Tibial nerve (tissue), 4 donors: ENCODE data around the gene ZNF853. TPM values are rescaled to one million over a fixed set of nuclear protein-coding genes. Genes with fewer than 3 reads are reported as not detected.

Source experiments
- DNase-seq, 2 donors: peaks; one replicate each; pipeline ENCODE4 v3.0.0-alpha.2; 2019; ENCODE audit warnings: low spot score in 2 of 2
- H3K27ac ChIP-seq, 4 donors: fragments of 200-600 bp; sonication (generic) in 3 of 4; one replicate each; pipeline ENCODE4 v1.5.1; 2017 to 2019; ENCODE audit warnings: mild to moderate bottlenecking in 1 of 4
- H3K27me3 ChIP-seq, 2 donors: fragments of 200-600 bp; sonication (generic) in 1 of 2; one replicate each; pipeline versions ENCODE4 v1.5.1 to v1.6.0; 2017 to 2019
- H3K36me3 ChIP-seq, 3 donors: fragments of 200-600 bp; sonication (generic); one replicate each; pipeline ENCODE4 v1.5.1; 2018 to 2019
- H3K4me1 ChIP-seq, 4 donors: fragments of 200-600 bp; sonication (generic) in 3 of 4; one replicate each; pipeline ENCODE4 v1.5.1; 2017 to 2019
- H3K4me3 ChIP-seq, 4 donors: fragments of 200-600 bp; sonication (generic) in 3 of 4; one replicate each; pipeline ENCODE4 v1.5.1; 2017 to 2019; ENCODE audit warnings: mild to moderate bottlenecking in 1 of 4, moderate library complexity in 1 of 4
- H3K9me3 ChIP-seq, 4 donors: fragments of 200-600 bp; sonication (generic) in 3 of 4; one replicate each; pipeline ENCODE4 v1.5.1; 2017 to 2019
- CTCF ChIP-seq, 5 experiments: fragments of 200-600 bp in 3 of 5; fragments of 450-650 bp in 2 of 5; sonication (generic) in 3 of 5; IDR thresholded peaks; one replicate each; pipeline ENCODE4 v1.5.1; 2016 to 2019; ENCODE audit warnings: antibody characterized with exemption in 5 of 5, mild to moderate bottlenecking in 3 of 5, moderate library complexity in 2 of 5
- EP300 ChIP-seq, 2 donors: sonication (generic); formaldehyde crosslinking; IDR thresholded peaks; one replicate each; pipeline ENCODE4 v1.6.1; 2017; ENCODE audit warnings: antibody characterized with exemption in 2 of 2, mild to moderate bottlenecking in 1 of 2
- POLR2A ChIP-seq, 2 donors: fragments of 450-650 bp; IDR thresholded peaks; one replicate each; pipeline ENCODE4 v1.6.1; 2017; ENCODE audit warnings: antibody characterized with exemption in 2 of 2, mild to moderate bottlenecking in 2 of 2, moderate library complexity in 2 of 2
- WGBS, 2 donors: methylation state at CpG; one replicate each; pipeline ENCODE4 v1.1.5; 2018; 5-methylcytosine and 5-hydroxymethylcytosine counted together
- total RNA-seq, 4 donors: library from RNA; depleted of rRNA; stranded (reverse); fragments of >200 nt; gene quantifications; one replicate each; pipeline ENCODE4 v1.1.0, GENCODE V29; 2016

The ZNF853 gene
- total RNA-seq, 4 donors from 2014 or later = 8.2 to 18.2 (median 12.7) TPM

- 89 to 93% methylated on average over 36 of the region's 36 CpGs for WGBS, 2 donors
- Histone ChIP-seq H3K36me3 (peaks cover 0 to 79% (median under 1%) of the 10 kb centered on the region in 3 donors), H3K9me3 (no peaks in the 10 kb centered on the region), H3K27ac (no peak overlapping the region), H3K4me1 (no peaks in the 10 kb centered on the region), H3K27me3 (no peaks in the 10 kb centered on the region), H3K4me3 (no peak overlapping the region)
- TF ChIP-seq CTCF (IDR thresholded peaks at IDR 0.05) (no peak), EP300 (IDR thresholded peaks at IDR 0.05) (no peak)
- no peak for DNase-seq
Measured at GRCh38 chr7:6606866-6607583, 8.4 kb upstream of the ZNF853 start.

GRCh38 chr7:6607651-6608051, 7.8 kb upstream of the ZNF853 start:
- no peak for DNase-seq
- Histone ChIP-seq H3K9me3 (no peaks in the 10 kb centered on the region), H3K27ac (no peak overlapping the region), H3K4me3 (no peak overlapping the region), H3K36me3 (peaks cover 0 to 74% (median 0%) of the 10 kb centered on the region in 3 donors), H3K27me3 (no peaks in the 10 kb centered on the region), H3K4me1 (no peaks in the 10 kb centered on the region)
- TF ChIP-seq EP300 (IDR thresholded peaks at IDR 0.05) (no peak), CTCF (IDR thresholded peaks at IDR 0.05) (no peak), POLR2A (IDR thresholded peaks at IDR 0.05) (no peak)
- WGBS, 2 donors = 87 to 90% methylated on average over 9 to 38 of the region's 38 CpGs

- no peak for DNase-seq
- no peaks in the 10 kb centered on the region for H3K27me3 ChIP-seq
- no peak overlapping the region for H3K4me3 ChIP-seq
- H3K4me1 ChIP-seq = no peaks in the 10 kb centered on the region
- TF ChIP-seq POLR2A (IDR thresholded peaks at IDR 0.05) = no peak
- no peaks in the 10 kb centered on the region for H3K9me3 ChIP-seq
- 90 to 93% methylated on average over 26 of the region's 27 CpGs for WGBS, 2 donors
- peaks cover 0 to 70% (median 0%) of the 10 kb centered on the region in 3 donors for H3K36me3 ChIP-seq
- H3K27ac ChIP-seq = no peak overlapping the region
Measured at GRCh38 chr7:6608081-6608480, 7.3 kb upstream of the ZNF853 start.

- peaks cover 0 to 63% (median 0%) of the 10 kb centered on the region in 3 donors for H3K36me3 ChIP-seq
- no peaks in the 10 kb centered on the region for H3K27me3 ChIP-seq
- H3K27ac ChIP-seq = no peak overlapping the region
- DNase-seq = no peak
- no peaks in the 10 kb centered on the region for H3K9me3 ChIP-seq
- no peak overlapping the region for H3K4me3 ChIP-seq
- no peak for TF ChIP-seq EP300 (IDR thresholded peaks at IDR 0.05)
- no peak for TF ChIP-seq POLR2A (IDR thresholded peaks at IDR 0.05)
- no peak for TF ChIP-seq CTCF (IDR thresholded peaks at IDR 0.05)
- WGBS, 2 donors = 93% methylated on average over 12 of the region's 12 CpGs
- H3K4me1 ChIP-seq = no peaks in the 10 kb centered on the region
Measured at GRCh38 chr7:6608794-6609193, 6.6 kb upstream of the ZNF853 start.

- TF ChIP-seq CTCF (IDR thresholded peaks at IDR 0.05) (no peak), POLR2A (IDR thresholded peaks at IDR 0.05) (no peak), EP300 (IDR thresholded peaks at IDR 0.05) (no peak)
- peaks cover 0 to 21% (median 8%) of the 10 kb centered on the region in 4 donors for H3K4me1 ChIP-seq
- no peak for DNase-seq
- 65 to 67% methylated on average over 7 of the region's 7 CpGs for WGBS, 2 donors
- no peak overlapping the region for H3K4me3 ChIP-seq
- no peaks in the 10 kb centered on the region for H3K27me3 ChIP-seq
- H3K27ac ChIP-seq = no peak overlapping the region
- peaks cover 0 to 32% (median 0%) of the 10 kb centered on the region in 3 donors for H3K36me3 ChIP-seq
- H3K9me3 ChIP-seq = no peaks in the 10 kb centered on the region
Measured at GRCh38 chr7:6612819-6613218, 2.6 kb upstream of the ZNF853 start.
